NCI-H2171 treated with DMSO at 0.1 percent for 48 hours (cell line): ENCODE measurements around the gene ZNF154.
"Not testable (repeated sequence)": the region's sequence is repeated elsewhere in the genome, so short reads cannot be mapped to it uniquely, and the experiment has no call there.

Experiments used
- DNase-seq: peaks from one replicate; lab custom pipeline; 2025; lab: John Stamatoyannopoulos, UW

The ZNF154 gene

DNA sequence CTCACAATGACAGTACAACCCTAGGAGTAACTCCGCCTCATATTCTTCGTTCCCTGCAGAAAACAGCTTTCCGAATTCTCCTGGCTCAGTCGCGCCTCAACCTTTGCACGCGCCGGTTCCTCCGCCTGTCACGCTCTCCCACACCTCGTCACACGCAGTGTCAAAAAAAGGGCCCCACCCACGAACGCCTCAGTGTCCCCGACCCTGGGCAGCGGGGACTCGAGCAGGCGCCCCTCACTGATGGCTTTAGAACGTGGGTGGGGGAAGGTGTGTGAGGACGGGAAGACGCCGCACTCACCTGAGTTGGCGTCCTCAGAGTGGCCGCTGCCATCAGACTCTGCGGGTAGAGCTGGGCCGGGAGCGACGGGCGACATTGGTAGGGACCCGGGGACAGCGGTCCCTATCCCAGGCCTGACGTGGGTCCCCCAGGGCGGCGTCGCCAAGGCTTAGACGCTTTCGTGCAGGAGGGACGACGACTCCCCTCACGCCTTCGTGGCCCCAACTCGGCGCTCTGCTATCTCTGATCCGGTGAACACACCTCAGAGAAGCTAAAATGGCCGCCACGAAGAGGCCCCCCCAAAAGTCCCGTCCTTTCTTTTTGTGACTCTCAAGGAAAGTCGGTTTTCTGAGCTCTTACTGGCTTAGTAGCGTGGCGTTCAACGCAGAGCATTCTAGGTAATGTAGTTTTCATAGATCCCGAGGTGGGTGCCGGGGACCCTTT is at the start of gene ZNF154:
Gene ZNF154, minus strand, starts transcription at position 564 of the 721 bp plus-strand sequence. Its CDS starts 233 bp downstream, at position 331.
- DNase-seq, result no peak

DNA sequence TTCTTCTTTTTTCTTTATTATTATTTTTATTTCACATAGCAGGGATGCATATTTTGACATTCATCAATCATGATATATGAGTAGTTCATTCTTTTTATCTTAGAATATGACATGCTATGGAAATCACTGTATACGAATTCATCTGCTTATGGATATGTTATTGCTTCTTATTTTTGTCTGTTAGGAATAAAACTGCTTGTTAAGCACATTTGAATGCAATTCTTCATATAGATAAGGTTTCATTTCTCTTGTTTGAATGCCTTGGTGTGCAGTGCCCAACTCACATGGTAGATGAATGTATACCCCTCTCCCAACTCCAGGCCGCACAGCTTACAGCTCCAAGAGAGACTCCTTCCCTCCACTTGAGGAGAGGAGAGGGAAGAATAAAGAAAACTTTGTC is 48.9 kb upstream of the ZNF154 start:
- DNase-seq, result no peak

DNA sequence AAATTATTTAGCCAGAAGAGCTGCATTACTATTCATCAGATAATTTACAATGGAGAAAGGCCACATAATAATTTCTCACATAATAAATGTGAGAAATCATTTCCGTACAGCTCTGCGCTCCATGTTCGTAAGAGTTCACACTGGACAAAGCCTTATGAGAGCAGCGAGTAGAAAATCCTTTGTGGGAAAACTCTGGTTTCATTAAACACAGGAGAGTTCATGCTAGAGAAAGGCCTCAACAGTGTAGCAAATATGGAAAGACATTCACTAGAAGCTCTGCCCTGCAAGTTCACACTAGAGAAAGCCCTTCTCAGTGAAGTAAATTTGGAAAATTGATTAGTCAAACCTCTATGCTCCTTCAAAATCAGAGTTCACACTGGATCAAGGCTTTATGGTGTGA is 46.0 kb upstream of the ZNF154 start:
- DNase-seq, result no peak

DNA sequence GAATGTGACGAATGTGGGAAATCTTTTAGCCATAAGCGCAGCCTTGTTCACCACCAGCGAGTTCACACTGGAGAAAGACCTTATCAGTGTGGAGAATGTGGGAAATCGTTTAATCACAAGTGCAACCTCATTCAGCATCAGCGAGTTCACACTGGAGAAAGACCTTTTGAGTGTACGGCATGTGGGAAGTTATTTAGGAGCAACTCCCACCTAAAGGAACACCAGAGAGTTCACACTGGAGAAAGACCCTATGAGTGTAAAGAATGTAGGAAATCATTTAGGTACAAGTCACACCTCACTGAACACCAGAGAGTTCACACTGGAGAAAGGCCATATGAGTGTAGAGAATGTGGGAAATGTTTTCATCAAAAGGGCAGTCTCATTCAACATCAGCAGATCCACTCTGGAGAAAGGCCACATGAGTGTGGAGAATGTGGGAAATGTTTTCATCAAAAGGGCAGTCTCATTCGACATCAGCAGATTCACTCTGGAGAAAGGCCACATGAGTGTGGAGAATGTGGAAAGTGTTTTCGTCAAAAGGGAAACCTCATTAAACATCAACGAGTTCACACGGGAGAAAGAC is 45.2 kb upstream of the ZNF154 start:
- DNase-seq, result no peak

- DNase-seq, result no peak
These were observed 39.0 kb upstream of the ZNF154 start for GRCh38 chr19:57748029-57748428.

DNA sequence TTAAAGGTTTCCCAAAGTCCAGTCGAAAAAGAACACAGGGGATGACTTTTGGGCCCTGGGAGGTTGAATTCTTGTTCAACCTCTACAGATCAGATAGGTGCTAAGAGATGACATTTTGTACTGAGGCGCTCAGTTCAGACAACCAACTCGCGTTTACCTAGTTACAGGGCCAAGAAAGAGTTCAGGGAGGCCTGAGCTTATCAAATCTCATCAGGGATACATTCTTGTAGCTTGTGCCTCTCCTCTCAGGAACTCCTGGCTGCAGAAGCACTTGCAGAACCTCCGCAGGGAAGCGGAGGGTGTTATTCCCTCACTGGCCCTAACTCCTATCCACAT is 38.4 kb upstream of the ZNF154 start:
- no peak for DNase-seq

- DNase-seq, result peak; percentile 92
These were observed 37.8 kb upstream of the ZNF154 start, which contains the start of gene ZNF776 for GRCh38 chr19:57746580-57747471. ZNF776 (plus strand) TSS chr19:57746815; CDS start chr19:57747059, 244 bp downstream.

- DNase-seq, result not testable (repeated sequence)
These were observed 29.8 kb upstream of the ZNF154 start for GRCh38 chr19:57738770-57739169.

GRCh38 chr19:57738320-57738719 is 29.3 kb upstream of the ZNF154 start:
- DNase-seq, result not testable (repeated sequence)

DNA sequence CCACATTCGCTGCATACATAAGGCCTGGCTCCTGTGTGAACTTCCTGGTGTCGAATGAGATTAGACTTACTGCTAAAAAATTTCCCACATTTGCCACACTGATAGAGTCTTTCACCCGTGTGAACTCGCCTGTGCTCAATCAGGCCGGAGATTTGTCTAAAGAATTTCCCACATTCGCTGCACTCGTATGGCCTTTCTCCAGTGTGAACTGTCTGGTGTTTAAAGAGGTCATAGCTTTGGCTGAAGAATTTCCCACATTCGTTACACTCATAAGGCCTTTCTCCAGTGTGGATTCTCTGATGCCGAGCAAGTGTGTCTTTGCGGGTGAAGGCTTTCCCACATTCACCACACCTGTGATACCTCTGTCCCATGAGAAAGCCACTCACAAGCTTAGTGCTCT is 11.9 kb upstream of the ZNF154 start:
- no peak for DNase-seq

DNA sequence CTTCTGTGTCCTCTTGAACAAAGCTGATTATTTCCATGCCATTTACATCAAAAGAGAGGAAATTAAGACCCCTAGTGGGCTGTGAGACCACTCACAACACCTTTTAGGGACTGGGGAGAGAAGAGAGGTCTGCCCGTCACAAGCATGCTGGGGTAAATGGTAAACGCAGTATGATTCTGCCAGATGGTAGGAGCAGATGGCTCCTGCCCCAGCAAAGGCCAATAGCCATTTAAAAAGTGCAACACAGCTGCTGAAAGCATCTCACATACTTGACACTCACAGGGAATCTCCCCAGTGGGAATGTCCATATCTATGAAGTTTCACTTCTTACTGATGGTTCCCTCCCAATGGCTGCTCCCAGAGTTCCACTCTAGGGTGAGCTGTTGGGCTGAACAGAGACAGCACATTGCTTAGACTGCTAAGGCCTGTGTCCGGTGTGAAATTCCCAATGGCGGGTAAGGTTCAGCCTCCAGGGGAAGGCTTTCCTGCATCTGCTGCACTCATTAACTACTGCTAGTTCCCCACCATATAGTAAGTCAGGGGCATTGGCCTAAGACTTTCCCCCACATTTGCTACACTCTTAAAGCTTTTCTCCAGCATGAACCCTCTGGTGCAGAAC is 11.0 kb upstream of the ZNF154 start:
- peak; percentile 76 for DNase-seq

- DNase-seq, result peak; percentile 74
These were observed 10.4 kb upstream of the ZNF154 start for GRCh38 chr19:57719424-57719823.

- no peak for DNase-seq
These were observed 3.2 kb upstream of the ZNF154 start for GRCh38 chr19:57712222-57712621.

- no peak for DNase-seq
These were observed 612 bp upstream of the ZNF154 start for GRCh38 chr19:57709616-57710015.

- DNase-seq, result no peak
These were observed 2.7 kb downstream of the ZNF154 start for GRCh38 chr19:57706346-57706745.

DNA sequence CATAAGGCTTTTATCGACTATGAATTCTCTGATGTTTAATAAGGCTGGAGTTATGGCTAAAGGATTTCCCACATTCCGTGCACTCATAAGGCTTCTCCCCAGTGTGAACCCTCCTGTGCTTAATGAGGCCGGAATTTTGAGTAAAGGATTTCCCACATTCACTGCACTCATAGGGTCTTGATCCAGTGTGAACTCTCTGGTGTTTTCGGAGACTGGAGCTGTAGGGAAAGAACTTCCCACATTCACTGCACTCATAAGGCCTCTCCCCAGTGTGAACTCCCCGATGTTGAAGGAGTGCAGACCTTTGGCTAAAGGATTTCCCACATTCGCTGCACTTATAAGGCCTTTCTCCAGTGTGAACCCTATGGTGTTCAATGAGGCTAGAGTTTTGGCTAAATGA is 7.4 kb downstream of the ZNF154 start:
- DNase-seq, result no peak

- no peak for DNase-seq
These were observed 19.3 kb downstream of the ZNF154 start for GRCh38 chr19:57689750-57690149.

- no peak for DNase-seq
These were observed 20.8 kb downstream of the ZNF154 start for GRCh38 chr19:57688011-57688763.

GRCh38 chr19:57687363-57688010 is 21.5 kb downstream of the ZNF154 start:
- no peak for DNase-seq

- DNase-seq, result no peak
These were observed 22.3 kb downstream of the ZNF154 start for GRCh38 chr19:57686727-57687126.

DNA sequence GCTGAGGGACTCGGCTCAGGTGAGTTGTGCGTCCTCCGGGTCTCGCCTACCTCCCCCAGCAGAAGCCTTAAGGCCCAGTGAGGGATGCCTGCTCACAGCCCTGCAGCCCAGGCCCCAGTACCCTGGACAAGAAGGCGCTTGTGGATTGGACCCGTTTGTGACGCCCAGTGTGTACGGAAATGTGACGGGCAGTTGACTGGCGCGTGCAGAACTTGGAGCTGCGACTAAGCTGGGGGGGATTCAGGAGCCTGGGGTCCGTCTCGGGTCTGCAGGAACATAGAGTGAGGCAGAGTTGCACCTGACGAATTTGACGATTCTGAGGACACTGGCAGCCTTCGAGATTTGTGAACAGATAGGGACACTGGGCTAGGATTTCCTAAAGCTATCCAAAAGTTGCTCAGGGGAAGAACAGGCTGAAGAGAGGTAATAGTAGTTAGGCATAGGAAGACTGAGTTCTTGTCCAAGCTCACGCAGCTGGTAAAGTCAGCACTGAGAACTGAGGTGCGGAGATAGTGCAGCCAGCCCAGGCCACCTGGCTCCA is 26.7 kb downstream of the ZNF154 start:
- DNase-seq, result no peak
